H1 (cell line): ENCODE measurements around the gene LAPTM4A. TPM values are rescaled to one million over a fixed set of nuclear protein-coding genes. Genes with fewer than 3 reads are reported as not detected.

Experiments
- BCL11A ChIP-seq, 2 experiments: IDR thresholded peaks; one replicate each; pipeline ENCODE4 v1.6.1; 2011; ENCODE audit warnings: low read depth in 2 of 2, low read length in 2 of 2, mild to moderate bottlenecking in 2 of 2
- CTBP2 ChIP-seq: IDR thresholded peaks from 2 replicates; pipeline ENCODE4 v1.7.0; 2011; ENCODE audit warnings: borderline replicate concordance, mild to moderate bottlenecking, moderate library complexity, mixed read lengths, low read length; ENCODE audit not compliant: insufficient read depth, insufficient read length
- JUND ChIP-seq: IDR thresholded peaks from 2 replicates; pipeline ENCODE4 v1.6.1; 2011; ENCODE audit warnings: mild to moderate bottlenecking, improper control_type of control experiment, low read length
- SIX5 ChIP-seq: IDR thresholded peaks from 2 replicates; pipeline ENCODE4 v1.6.1; 2011; ENCODE audit warnings: mild to moderate bottlenecking, low read depth, low read length
- TAF1 ChIP-seq: IDR thresholded peaks from 2 replicates; pipeline ENCODE4 v1.6.1; 2011; ENCODE audit warnings: mild to moderate bottlenecking, low read depth, low read length
- TAF7 ChIP-seq: optimal IDR thresholded peaks from 2 replicates; pipeline ENCODE3; 2011; ENCODE audit warnings: low read depth, mild to moderate bottlenecking, inconsistent platforms, low read length, moderate library complexity, borderline replicate concordance
- TCF12 ChIP-seq: IDR thresholded peaks from 2 replicates; pipeline ENCODE4 v1.6.1; 2011; ENCODE audit warnings: low read depth, mild to moderate bottlenecking, low read length
- polyA plus RNA-seq, 7 experiments: library from polyadenylated mRNA; depleted of rRNA in 3 of 7; stranded (reverse) in 5 of 7; unstranded in 2 of 7; fragments of >200 nt in 5 of 7; fragments of 200-250 nt in 2 of 7; gene quantifications; 1 replicate in 5 of 7; 2 replicates in 1 of 7; 4 replicates in 1 of 7; pipeline versions ENCODE4 v1.2.1 to v1.2.3, GENCODE V29; 2011 to 2013; ENCODE audit warnings: missing spikeins in 2 of 7, mixed read lengths in 2 of 7
- total RNA-seq: library from RNA; stranded (reverse); fragmentation: NEBNext Ultra II Directional; extraction: Animal tissue kit (Norgen Biotek cat#: 25700); gene quantifications from 2 replicates; pipeline ENCODE4 v1.2.1, GENCODE V29; 2021
- TF ChIP-seq, protein P1 (sequence below): IDR thresholded peaks from 2 replicates; pipeline ENCODE4 v1.6.1; 2012; ENCODE audit warnings: inconsistent platforms

LAPTM4A gene
- total and polyA plus RNA-seq, 2 of the 8 experiments (the other 6 are each of a cell fraction or from before 2014, with no cell fraction given) = 193 to 419 TPM

DNA sequence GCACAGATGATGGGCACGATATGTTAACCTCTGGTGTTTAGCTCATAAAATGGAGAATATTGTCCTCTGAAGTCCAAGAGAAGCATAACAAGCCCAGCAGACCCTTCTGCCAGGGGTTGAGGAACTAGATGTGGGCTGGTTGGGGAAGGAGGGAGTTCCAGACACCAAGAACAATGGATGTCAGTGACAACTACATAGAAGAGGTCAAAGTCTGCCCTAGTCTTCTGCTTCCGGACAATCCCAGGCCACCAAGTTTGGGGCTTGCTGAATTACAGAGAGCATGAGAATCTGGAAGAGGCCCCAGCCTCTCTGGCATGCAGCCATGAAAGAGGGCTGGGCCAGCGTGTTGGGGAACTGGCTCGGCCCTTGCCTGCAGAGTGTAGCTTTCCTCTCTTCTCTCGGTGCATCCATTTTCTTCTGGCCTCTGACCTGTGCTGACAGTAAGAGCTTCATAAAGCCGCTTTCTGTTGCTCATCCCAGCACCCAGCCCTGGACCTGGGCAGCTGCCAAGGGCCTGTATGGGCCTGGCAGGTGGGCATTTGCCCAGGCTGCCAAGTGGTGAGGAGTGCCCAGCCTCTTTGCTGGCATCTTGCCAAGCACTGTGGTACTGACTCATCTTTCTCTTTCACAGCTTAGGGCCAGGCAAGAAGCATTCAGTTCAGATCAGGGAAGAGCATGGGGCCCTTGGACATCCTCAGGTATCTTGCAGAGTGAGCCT lies 14.6 kb upstream of the LAPTM4A start (continued):
- no peak for TF ChIP-seq JUND
- TF ChIP-seq TAF7 = no peak
- TF ChIP-seq, protein P1, sequence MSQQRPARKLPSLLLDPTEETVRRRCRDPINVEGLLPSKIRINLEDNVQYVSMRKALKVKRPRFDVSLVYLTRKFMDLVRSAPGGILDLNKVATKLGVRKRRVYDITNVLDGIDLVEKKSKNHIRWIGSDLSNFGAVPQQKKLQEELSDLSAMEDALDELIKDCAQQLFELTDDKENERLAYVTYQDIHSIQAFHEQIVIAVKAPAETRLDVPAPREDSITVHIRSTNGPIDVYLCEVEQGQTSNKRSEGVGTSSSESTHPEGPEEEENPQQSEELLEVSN = no peak
- no peak for TF ChIP-seq SIX5
- TF ChIP-seq BCL11A (IDR thresholded peaks at IDR 0.05; ENCODE audit: low read depth in 2 of 2, low read length in 2 of 2) = no peak
- no peak for TF ChIP-seq TAF1
- TF ChIP-seq CTBP2 = no peak
- no peak for TF ChIP-seq TCF12
